ENCODE measurements around the gene INTS13. TPM values are rescaled to one million over a fixed set of nuclear protein-coding genes. Genes with fewer than 3 reads are reported as not detected.

Gene INTS13
- total and polyA plus RNA-seq, 4 donors: 6.6 to 19.7 (median 10.2) TPM

GRCh38 chr12:26890784-26891183 is 47.0 kb downstream of the INTS13 start:
- 96% methylated on average over 5 of the region's 5 CpGs for WGBS
- H3K27ac ChIP-seq (ENCODE audit: low read depth in 1 of 2, low read length in 2 of 2): no peak overlapping the region
- no peaks in the 10 kb centered on the region for H3K27me3 ChIP-seq (ENCODE audit: control insufficient read depth in 4 of 4, insufficient read depth in 4 of 4, low read length in 3 of 4)
- TF ChIP-seq RXRA (IDR thresholded peaks at IDR 0.05): no peak
- no peak for TF ChIP-seq NR2F2 (IDR thresholded peaks at IDR 0.05)
- TF ChIP-seq ATF3 (IDR thresholded peaks at IDR 0.05): no peak
- no peak for TF ChIP-seq TAF1 (conservative IDR thresholded peaks at IDR 0.05)
- no peak for TF ChIP-seq CTCF (IDR thresholded peaks at IDR 0.05; ENCODE audit: low read depth, low read length, missing input control)
- DNase-seq (ENCODE audit: low spot score): no peak
- no peaks in the 10 kb centered on the region for H3K4me1 ChIP-seq (ENCODE audit: control insufficient read depth in 4 of 4, insufficient read depth in 4 of 4, low read length in 3 of 4)
- no peaks in the 10 kb centered on the region for H3K36me3 ChIP-seq (ENCODE audit: control insufficient read depth in 4 of 4, insufficient read depth in 3 of 4, low read depth in 1 of 4, low read length in 3 of 4)
- no peak overlapping the region for H3K9ac ChIP-seq (ENCODE audit: low read depth in 1 of 2, low read length in 2 of 2)
- no peaks in the 10 kb centered on the region for H3K9me3 ChIP-seq (ENCODE audit: control insufficient read depth in 4 of 4, low read length in 3 of 4)
- H3K4me3 ChIP-seq (ENCODE audit: low read depth in 1 of 3, low read length in 3 of 3): no peak overlapping the region

GRCh38 chr12:26884765-26885576 is 52.8 kb downstream of the INTS13 start:
- WGBS: 16% methylated on average over 16 of the region's 16 CpGs
- no peak overlapping the region for H3K4me3 ChIP-seq (ENCODE audit: low read depth in 1 of 3, low read length in 3 of 3)
- no peaks in the 10 kb centered on the region for H3K36me3 ChIP-seq (ENCODE audit: control insufficient read depth in 4 of 4, insufficient read depth in 3 of 4, low read depth in 1 of 4, low read length in 3 of 4)
- DNase-seq (ENCODE audit: low spot score): peak; percentile 81
- TF ChIP-seq RAD21 (IDR thresholded peaks at IDR 0.05): peak; percentile 98 to 99
- TF ChIP-seq FOXA1 (IDR thresholded peaks at IDR 0.05): peak; percentile 25
- peak; percentile 96 for TF ChIP-seq CTCF (IDR thresholded peaks at IDR 0.05; ENCODE audit: low read depth, low read length, missing input control)
- no peak for TF ChIP-seq ZBTB33 (IDR thresholded peaks at IDR 0.05)
- H3K27ac ChIP-seq (ENCODE audit: low read depth in 1 of 2, low read length in 2 of 2): no peak overlapping the region
- no peaks in the 10 kb centered on the region for H3K9me3 ChIP-seq (ENCODE audit: control insufficient read depth in 4 of 4, low read length in 3 of 4)
- no peaks in the 10 kb centered on the region for H3K27me3 ChIP-seq (ENCODE audit: control insufficient read depth in 4 of 4, insufficient read depth in 4 of 4, low read length in 3 of 4)
- H3K9ac ChIP-seq (ENCODE audit: low read depth in 1 of 2, low read length in 2 of 2): no peak overlapping the region
- peaks cover 0 to 3% (median 2%) of the 10 kb centered on the region in 4 donors for H3K4me1 ChIP-seq (ENCODE audit: control insufficient read depth in 4 of 4, insufficient read depth in 4 of 4, low read length in 3 of 4)

GRCh38 chr12:26880625-26881024 is 57.2 kb downstream of the INTS13 start:
- Histone ChIP-seq H3K36me3 (ENCODE audit: control insufficient read depth in 4 of 4, insufficient read depth in 3 of 4, low read depth in 1 of 4, low read length in 3 of 4) (no peaks in the 10 kb centered on the region), H3K4me3 (ENCODE audit: low read depth in 1 of 3, low read length in 3 of 3) (no peak overlapping the region), H3K27me3 (ENCODE audit: control insufficient read depth in 4 of 4, insufficient read depth in 4 of 4, low read length in 3 of 4) (no peaks in the 10 kb centered on the region), H3K4me1 (ENCODE audit: control insufficient read depth in 4 of 4, insufficient read depth in 4 of 4, low read length in 3 of 4) (peaks cover 2 to 14% (median 10%) of the 10 kb centered on the region in 4 donors), H3K27ac (ENCODE audit: low read depth in 1 of 2, low read length in 2 of 2) (no peak overlapping the region), H3K9ac (ENCODE audit: low read depth in 1 of 2, low read length in 2 of 2) (no peak overlapping the region), H3K9me3 (ENCODE audit: control insufficient read depth in 4 of 4, low read length in 3 of 4) (no peaks in the 10 kb centered on the region)
- WGBS: 69% methylated on average over 2 of the region's 2 CpGs
- DNase-seq (ENCODE audit: low spot score): no peak
- TF ChIP-seq SP1 (IDR thresholded peaks at IDR 0.05) (no peak), HNF4A (conservative IDR thresholded peaks at IDR 0.05) (no peak), ZBTB33 (IDR thresholded peaks at IDR 0.05) (no peak), ATF3 (IDR thresholded peaks at IDR 0.05) (no peak), RAD21 (IDR thresholded peaks at IDR 0.05) (no peak), REST (IDR thresholded peaks at IDR 0.05) (no peak), TAF1 (conservative IDR thresholded peaks at IDR 0.05) (no peak)

All from liver (tissue), 9 donors.